ENCODE results near the gene COL5A1.
"Not testable (repeated sequence)": the region's sequence is repeated elsewhere in the genome, so short reads cannot be mapped to it uniquely, and the experiment has no call there.

Gene COL5A1

GRCh38 chr9:134657666-134658377, 16.2 kb downstream of the COL5A1 start:
- DNase-seq (ENCODE audit: low spot score): no peak

GRCh38 chr9:134658378-134658955, 16.9 kb downstream of the COL5A1 start:
- no peak for DNase-seq (ENCODE audit: low spot score)

DNA sequence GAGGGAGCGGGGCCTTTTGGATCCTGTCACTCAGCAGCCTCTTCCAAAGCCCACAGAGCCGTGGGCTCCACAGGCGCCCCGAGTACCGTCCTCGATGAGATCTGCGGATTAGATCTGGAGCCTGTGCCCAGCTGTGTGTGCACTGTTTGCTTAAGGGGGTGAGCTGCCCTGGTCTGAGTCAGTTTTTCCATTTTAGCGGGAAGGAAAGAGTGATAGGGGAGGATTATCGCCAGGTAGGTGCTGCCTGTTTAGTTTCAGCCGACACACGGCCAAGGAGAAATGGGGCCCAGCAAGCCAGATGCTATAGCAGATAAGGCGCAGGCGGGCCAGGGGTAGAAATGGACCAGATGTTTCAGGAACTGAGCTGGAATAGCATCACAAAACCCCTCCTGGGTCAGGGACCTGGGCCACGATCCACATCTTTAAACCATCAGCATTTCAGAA, 18.1 kb downstream of the COL5A1 start:
- DNase-seq (ENCODE audit: low spot score): no peak

DNA sequence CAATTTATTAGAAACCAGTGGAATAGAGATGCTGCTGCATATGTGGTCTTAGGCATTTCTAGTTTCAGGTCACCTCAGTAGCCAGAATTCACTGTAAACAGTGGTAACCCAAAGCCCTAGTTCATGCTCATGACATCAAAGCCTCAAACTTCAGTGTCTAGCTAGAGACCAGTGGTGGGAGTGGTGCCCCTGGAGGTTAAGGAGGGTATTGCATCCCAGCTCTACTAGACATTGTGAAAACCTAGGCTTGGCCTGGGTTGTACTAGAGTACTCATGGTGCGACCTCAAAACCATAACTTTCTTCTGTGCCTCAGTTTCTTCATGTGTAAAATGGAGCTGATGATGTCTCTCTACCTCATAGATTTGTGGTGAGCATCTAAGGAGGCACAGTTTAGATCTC, 18.8 kb downstream of the COL5A1 start:
- DNase-seq (ENCODE audit: low spot score): no peak

DNA sequence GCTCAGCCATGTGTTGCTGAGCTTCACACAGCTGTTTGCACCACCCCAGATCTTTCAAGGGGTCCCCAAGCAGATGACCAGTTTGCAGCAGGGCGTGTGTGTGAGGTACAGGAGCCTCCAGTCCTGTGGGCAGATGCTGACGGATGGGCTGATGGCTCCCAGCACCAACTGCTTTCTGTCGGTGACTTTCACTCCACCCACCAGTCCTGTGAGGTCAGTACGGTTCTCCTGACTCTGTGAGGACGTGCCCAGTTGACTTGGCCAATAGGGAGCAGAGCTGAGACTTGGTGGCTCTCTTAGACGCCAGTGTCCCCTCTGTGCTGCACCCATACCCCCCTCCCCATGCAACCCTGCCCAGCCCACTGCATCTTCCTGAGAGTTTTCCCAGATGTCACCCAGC, 19.7 kb downstream of the COL5A1 start:
- DNase-seq (ENCODE audit: low spot score): no peak

DNA sequence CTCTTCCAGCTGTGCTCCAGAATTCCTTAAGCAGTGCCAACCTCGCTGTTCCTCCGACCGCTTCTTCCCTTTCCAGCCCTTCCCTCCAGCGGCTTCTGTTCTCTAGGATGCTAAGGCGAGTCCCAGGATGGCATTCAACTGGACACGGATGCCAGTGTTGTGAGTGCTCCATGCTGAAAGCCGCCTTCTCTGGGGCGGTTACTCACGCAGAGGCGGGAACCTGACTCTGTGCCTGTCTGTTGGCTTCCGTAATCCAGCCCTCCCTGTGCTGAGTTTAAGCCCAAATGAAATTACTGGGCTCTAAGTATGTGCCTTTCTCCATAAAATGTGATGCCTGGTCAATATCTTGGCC, 20.2 kb downstream of the COL5A1 start:
- no peak for DNase-seq (ENCODE audit: low spot score)

GRCh38 chr9:134662143-134662876, 20.7 kb downstream of the COL5A1 start:
- DNase-seq (ENCODE audit: low spot score): no peak

- no peak for DNase-seq (ENCODE audit: low spot score)
Observed at GRCh38 chr9:134663084-134663483, 21.5 kb downstream of the COL5A1 start.

DNA sequence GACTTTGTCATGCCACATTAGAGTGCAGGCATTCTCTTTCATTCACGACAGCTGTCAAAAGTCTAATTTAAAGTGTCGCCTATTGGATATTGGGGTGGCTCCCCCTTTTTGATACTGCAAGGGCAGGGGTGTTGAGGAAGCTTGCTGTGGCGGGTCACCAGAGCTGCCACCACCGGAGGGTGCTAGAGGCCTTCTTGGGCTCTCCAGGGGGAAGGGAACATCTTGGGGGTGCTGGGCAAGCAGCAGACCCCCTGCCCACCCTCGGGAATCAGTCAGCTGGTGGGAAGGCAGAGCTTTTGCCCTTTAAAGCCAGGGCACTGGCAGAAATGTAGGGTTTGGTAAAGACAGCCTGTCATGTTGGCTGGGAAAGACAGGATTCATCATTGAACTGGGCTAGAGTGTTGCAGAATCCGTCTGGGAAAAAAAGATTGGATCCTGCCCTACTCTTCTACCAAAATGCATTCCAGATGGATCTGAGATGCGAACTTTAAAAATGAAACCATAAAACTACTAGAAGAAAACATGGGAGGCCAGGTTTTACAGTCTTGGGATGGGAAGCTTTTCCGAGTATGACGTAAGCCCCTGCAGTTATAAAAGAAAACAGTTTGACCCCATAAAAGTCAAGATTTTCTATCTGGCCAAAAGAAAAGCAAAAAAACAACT, 22.3 kb downstream of the COL5A1 start:
- no peak for DNase-seq (ENCODE audit: low spot score)

DNA sequence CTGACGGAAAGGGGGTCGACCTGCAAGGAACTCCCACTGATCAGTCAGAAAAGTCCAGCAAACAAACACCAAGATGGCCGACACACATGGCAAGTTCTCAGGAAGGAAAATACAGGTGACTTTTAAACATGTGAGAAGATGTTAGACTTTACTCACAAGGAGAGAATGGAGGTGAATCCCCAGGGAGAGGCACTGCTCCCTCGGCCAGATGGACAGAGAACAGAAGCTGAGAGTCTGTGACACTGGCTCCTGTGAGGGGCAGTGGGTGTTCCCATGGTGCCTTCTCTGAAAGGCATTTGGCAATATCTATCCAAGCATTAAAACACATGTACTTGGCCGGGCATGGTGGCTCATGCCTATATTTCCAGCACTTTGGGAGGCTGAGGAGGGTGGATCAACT, 22.8 kb downstream of the COL5A1 start:
- DNase-seq (ENCODE audit: low spot score): no peak

GRCh38 chr9:134666208-134666607, 24.6 kb downstream of the COL5A1 start:
- no peak for DNase-seq (ENCODE audit: low spot score)

DNA sequence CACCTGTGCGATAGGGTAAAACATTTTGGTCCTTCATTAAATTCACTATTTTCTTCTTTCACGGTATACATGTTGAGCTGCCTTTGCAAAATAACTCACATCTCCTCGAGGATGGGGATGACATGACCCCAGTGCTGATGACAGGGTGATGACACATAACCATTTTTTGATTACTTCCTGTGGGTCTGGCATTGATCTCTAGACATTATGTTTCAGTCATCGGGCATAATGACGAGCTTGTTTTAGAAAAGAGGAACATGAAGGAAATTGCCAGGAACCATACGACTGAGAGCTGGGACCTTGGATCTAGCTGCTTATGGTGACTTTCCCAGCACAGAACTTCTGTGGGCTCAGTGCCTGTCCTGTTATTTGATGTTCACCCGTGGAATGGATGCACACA, 25.2 kb downstream of the COL5A1 start:
- DNase-seq (ENCODE audit: low spot score): no peak

- not testable (repeated sequence) for DNase-seq (ENCODE audit: low spot score)
Observed at GRCh38 chr9:134668977-134669376, 27.4 kb downstream of the COL5A1 start.

DNA sequence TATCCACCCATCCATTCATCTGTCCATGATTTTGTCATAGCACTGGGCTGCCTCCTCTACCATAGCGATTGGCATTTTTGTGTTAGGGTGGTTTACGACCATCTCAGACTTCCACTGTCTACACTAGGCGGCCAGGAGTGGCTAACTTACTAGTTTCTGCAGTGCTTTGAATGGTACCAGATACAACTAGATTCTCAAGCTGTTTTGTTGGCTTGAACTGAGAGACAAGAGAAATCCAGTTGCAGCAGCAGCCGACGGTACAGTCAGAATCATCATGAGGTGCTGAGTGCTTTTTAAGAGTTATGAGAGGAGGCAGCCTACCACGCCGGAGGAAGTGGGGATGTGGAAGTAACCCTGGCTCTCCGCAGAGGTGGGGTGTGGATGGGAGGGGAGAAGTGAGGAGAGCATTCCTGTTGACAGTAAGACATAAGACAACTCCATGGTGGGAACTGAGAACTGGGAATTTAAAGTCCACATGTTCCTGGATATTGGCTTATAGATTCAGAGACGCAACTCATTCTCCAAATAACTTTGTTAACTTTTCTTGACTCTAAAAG, 27.9 kb downstream of the COL5A1 start:
- DNase-seq (ENCODE audit: low spot score): no peak

DNA sequence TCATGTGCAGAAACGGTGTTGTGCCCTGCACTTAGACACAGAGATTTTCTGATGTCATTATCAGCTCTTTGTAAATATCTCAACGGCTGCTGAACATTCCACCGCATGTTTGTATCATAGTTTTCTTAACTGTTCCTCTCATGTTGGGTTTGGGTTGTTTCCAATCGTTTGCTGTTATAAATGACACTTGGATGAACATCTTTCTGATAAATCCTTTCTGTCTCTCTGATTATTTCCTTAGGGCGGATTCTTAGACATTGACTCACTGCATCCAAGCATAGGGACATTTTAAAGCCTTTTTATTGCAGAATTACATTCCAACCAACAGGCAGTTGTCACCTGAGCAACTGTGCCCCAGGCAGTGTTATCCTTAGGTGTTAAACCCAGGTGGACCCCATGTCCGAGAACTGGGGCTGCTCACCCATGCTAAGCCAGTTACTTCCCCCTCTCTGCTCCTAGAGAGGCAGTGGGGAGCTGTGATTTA, 28.5 kb downstream of the COL5A1 start:
- DNase-seq (ENCODE audit: low spot score): no peak

DNA sequence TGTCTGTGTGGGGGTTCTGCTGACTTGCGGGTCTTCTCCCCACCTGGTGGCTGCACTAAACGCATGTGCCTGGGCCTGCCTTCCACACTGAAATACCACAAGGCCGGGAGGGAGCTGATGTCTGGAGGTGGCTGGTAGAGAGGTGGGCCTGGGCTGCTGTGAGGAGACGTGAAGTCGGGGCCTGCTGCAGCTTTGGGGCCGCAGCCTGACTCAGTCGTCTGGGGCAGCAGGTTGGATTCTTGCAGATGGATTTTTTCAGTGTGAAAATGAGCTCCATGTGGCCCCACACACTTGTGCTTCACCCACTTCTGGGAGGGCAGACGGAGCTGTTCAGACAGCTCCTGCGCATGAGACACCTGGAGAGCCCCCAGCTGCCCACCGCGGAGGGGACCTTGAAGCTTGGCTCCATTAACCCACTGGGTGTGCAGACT, 29.3 kb downstream of the COL5A1 start:
- DNase-seq (ENCODE audit: low spot score): no peak

DNA sequence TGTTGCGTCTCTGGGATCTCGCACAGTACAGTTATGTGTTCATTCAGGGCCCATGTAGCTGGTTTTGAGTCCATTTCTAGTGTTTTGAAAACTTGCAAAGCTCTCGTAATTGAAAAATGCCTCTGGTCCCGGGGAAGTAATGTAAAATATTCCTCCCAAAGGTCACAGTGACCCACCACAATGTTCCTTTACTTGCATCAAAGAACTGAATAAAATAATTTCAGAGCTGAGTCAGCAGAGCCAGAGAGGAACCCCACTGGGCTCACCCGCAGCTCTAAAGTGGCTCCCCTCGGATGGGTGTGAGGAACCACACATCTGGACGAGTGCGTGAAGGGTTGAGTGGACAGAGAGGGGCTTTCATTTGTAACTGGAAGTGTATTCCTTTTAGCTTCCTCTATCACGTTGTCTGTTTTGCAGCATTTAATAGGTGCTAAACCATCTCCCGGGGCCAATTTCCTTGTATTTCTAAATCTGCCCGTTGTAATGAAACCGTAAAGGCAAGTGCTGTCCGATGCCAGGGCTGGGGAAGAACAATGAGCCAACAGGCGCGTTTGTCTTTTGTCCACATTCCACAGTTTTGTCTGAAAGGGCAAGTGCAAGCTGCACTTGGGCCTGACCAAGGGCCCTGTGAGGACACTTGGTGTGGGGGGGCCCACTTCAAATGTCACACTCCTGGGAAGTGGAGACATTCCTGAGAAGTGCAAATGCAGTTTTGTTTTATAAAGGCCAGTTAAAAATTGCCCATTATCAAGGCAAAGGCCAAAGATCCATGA, 29.9 kb downstream of the COL5A1 start:
- no peak for DNase-seq (ENCODE audit: low spot score)

GRCh38 chr9:134676361-134676760, 34.8 kb downstream of the COL5A1 start:
- no peak for DNase-seq (ENCODE audit: low spot score)

GRCh38 chr9:134676886-134677285, 35.3 kb downstream of the COL5A1 start:
- DNase-seq (ENCODE audit: low spot score): no peak

GRCh38 chr9:134677743-134678142, 36.1 kb downstream of the COL5A1 start:
- no peak for DNase-seq (ENCODE audit: low spot score)

DNA sequence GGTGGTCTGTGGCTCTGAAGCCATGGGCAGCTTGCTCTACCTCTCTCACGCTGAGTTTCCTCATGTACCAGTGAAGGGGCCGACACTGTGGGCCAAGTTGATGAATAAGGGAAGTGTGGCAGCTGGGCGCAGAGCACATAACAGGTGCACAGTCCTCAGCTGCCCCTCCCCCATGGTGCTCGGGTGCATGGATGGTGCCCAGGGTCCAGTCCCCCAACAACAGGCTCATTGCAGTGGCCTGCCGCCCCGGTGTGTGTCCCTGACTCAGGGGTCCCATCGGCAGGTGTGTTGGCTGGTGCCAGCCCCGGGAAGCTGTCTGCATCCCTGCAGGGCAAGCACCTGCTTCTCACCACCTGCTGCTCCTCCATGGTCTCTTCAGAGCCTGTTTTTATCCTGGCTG, 36.6 kb downstream of the COL5A1 start:
- no peak for DNase-seq (ENCODE audit: low spot score)
